Trophoblast cell (in vitro differentiated cells and primary cell): ENCODE data around the gene TRDN.

Experiments used
- DNase-seq, 2 donors: peaks; one replicate each; pipeline ENCODE4 v3.0.0-alpha.2; 2016
- H2AFZ ChIP-seq: 2 replicates; pipeline ENCODE4 v1.6.1; 2013; ENCODE audit warnings: low read length, moderate library complexity, mild to moderate bottlenecking; ENCODE audit not compliant: insufficient read depth, poor library complexity
- H2AK5ac ChIP-seq: 2 replicates; pipeline ENCODE4 v1.6.1; 2013; ENCODE audit warnings: mild to moderate bottlenecking, low read length
- H2BK120ac ChIP-seq: 2 replicates; pipeline ENCODE4 v1.6.1; 2013; ENCODE audit warnings: low read length, mild to moderate bottlenecking, moderate library complexity; ENCODE audit not compliant: insufficient read depth, poor library complexity
- H2BK12ac ChIP-seq: 2 replicates; pipeline ENCODE4 v1.6.1; 2013; ENCODE audit warnings: mild to moderate bottlenecking, low read length, moderate library complexity
- H2BK5ac ChIP-seq: 2 replicates; pipeline ENCODE4 v1.6.1; 2013; ENCODE audit warnings: low read length, low read depth, moderate library complexity, mild to moderate bottlenecking; ENCODE audit not compliant: poor library complexity
- H3K14ac ChIP-seq: 2 replicates; pipeline ENCODE4 v1.6.1; 2013; ENCODE audit warnings: mild to moderate bottlenecking, low read length
- H3K18ac ChIP-seq: 2 replicates; pipeline ENCODE4 v1.6.1; 2013; ENCODE audit warnings: mild to moderate bottlenecking, low read length
- H3K23ac ChIP-seq: 2 replicates; pipeline ENCODE4 v1.6.1; 2013; ENCODE audit warnings: low read length
- H3K27ac ChIP-seq: 2 replicates; pipeline ENCODE4 v1.5.1; 2013; ENCODE audit warnings: low read depth, mild to moderate bottlenecking, inconsistent platforms, low read length, moderate library complexity
- H3K27me3 ChIP-seq: 2 replicates; pipeline ENCODE4 v1.6.1; 2013; ENCODE audit warnings: inconsistent platforms, mild to moderate bottlenecking, low read length, moderate library complexity; ENCODE audit not compliant: insufficient read depth
- H3K36me3 ChIP-seq, 2 experiments: 1 replicate in 1 of 2; 2 replicates in 1 of 2; pipeline ENCODE4 v1.6.1; 2013; ENCODE audit warnings: low read length in 2 of 2, mild to moderate bottlenecking in 2 of 2, moderate library complexity in 1 of 2; ENCODE audit not compliant: insufficient read depth in 2 of 2, control insufficient read depth in 1 of 2
- H3K4ac ChIP-seq: 2 replicates; pipeline ENCODE4 v1.6.1; 2013; ENCODE audit warnings: low read depth, mild to moderate bottlenecking, low read length, moderate library complexity
- H3K4me1 ChIP-seq, 2 experiments: 1 replicate in 1 of 2; 2 replicates in 1 of 2; pipeline ENCODE4 v1.6.1; 2013; ENCODE audit warnings: low read length in 2 of 2, mild to moderate bottlenecking in 2 of 2, moderate library complexity in 1 of 2; ENCODE audit not compliant: insufficient read depth in 2 of 2, control insufficient read depth in 1 of 2
- H3K4me2 ChIP-seq: 2 replicates; pipeline ENCODE4 v1.6.1; 2013; ENCODE audit warnings: inconsistent platforms, mild to moderate bottlenecking, low read length, moderate library complexity
- H3K4me3 ChIP-seq: 2 replicates; pipeline ENCODE4 v1.5.1; 2013; ENCODE audit warnings: mild to moderate bottlenecking, low read depth, low read length, inconsistent platforms
- H3K79me1 ChIP-seq: one replicate; pipeline ENCODE4 v1.6.1; 2013; ENCODE audit warnings: low read length
- H3K79me2 ChIP-seq: 2 replicates; pipeline ENCODE4 v1.6.1; 2013; ENCODE audit warnings: low read length, mild to moderate bottlenecking; ENCODE audit not compliant: control insufficient read depth, insufficient read depth, poor library complexity
- H3K9ac ChIP-seq: 2 replicates; pipeline ENCODE4 v1.6.1; 2013; ENCODE audit warnings: mild to moderate bottlenecking, low read length
- H3K9me3 ChIP-seq: 2 replicates; pipeline ENCODE4 v1.6.1; 2013; ENCODE audit warnings: low read depth, mild to moderate bottlenecking, control low read depth, inconsistent platforms, low read length; ENCODE audit not compliant: insufficient read depth
- H4K12ac ChIP-seq: 2 replicates; pipeline ENCODE4 v1.6.1; 2013; ENCODE audit warnings: low read depth, mild to moderate bottlenecking, low read length, moderate library complexity
- H4K8ac ChIP-seq: 2 replicates; pipeline ENCODE4 v1.6.1; 2013; ENCODE audit warnings: low read depth, mild to moderate bottlenecking, low read length, moderate library complexity
- H4K91ac ChIP-seq: one replicate; pipeline ENCODE4 v1.6.1; 2013; ENCODE audit warnings: low read depth, mild to moderate bottlenecking, low read length, moderate library complexity
- WGBS: extraction: QIAGEN DNeasy Blood & Tissue Kit; methylation state at CpG from one replicate; pipeline ENCODE4 v1.1.7; 2013; ENCODE audit warnings: missing lambda C conversion rate; ENCODE audit not compliant: insufficient read length, insufficient coverage; ENCODE audit errors: extremely low coverage; 5-methylcytosine and 5-hydroxymethylcytosine counted together

TRDN gene

DNA sequence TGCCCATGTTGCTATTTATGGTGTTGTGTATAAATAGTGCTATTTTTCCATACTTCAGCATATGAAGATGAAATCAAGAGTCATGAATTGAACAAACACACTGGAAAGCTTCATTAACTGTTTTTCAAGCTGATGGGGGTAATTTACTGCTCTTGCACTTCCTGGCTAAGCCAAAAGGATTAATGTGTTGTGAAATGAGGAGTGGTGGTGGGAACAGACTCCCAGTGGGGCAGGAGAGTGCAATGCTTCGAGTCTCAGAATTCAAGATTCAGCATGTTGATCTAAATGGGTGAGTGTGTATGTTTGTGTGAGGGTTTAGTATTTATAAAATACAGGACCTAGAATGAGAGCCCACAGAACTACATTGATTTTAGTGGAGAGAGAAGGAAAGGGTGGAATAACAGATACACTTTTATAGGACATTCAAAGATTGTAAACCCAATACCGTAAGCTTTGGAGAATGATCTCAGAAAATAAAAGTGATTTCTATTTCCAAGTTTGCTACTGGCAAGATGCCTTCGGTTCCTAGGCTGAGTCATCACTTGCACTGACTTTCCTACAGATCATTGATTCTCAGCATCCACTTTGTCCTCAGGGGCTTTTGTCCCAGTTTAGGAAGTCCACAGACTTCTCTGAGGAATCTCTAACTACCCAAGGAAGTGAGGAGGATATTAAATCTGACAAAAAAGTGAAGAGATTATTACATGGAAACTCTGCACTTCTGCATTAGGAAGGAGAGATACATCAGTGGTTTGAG lies 303.6 kb downstream of the TRDN start:
- H3K79me2 ChIP-seq: no peaks in the 10 kb centered on the region
- no peak overlapping the region for H3K18ac ChIP-seq
- no peak overlapping the region for H3K14ac ChIP-seq
- WGBS: no CpG with 5 or more reads among the region's 3 CpGs
- no peak overlapping the region for H2AK5ac ChIP-seq
- no peak for DNase-seq
- no peak overlapping the region for H2BK120ac ChIP-seq
- no peak overlapping the region for H2BK5ac ChIP-seq
- no peaks in the 10 kb centered on the region for H3K4me1 ChIP-seq
- H3K4ac ChIP-seq: no peak overlapping the region
- H3K9me3 ChIP-seq: no peaks in the 10 kb centered on the region
- no peaks in the 10 kb centered on the region for H3K27me3 ChIP-seq
- H2BK12ac ChIP-seq: no peak overlapping the region
- no peak overlapping the region for H3K4me3 ChIP-seq
- no peak overlapping the region for H3K27ac ChIP-seq
- H3K36me3 ChIP-seq: no peaks in the 10 kb centered on the region
- no peak overlapping the region for H3K9ac ChIP-seq
- no peak overlapping the region for H4K91ac ChIP-seq
- no peak overlapping the region for H3K23ac ChIP-seq
- H4K12ac ChIP-seq: no peak overlapping the region
- no peak overlapping the region for H3K4me2 ChIP-seq
- H2AFZ ChIP-seq: no peak overlapping the region
- no peak overlapping the region for H4K8ac ChIP-seq
- H3K79me1 ChIP-seq: no peaks in the 10 kb centered on the region

DNA sequence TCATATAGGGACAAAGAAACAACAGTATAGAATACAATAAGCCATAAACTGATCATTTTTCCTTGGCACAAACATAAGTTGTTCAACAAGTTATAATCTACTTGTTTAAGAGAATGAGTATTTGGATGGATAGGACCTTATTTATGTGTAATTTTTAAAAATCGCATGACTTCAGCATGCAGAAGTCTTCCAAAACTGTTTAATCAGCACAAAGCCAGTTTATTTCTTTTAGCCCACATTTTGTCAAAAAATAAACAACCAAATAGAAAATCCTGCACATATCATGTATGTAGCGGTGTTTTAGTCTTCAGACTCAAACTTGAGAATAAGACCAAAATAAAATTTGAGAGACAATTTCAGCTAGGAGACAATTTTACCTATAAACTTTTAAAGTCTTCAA lies 304.7 kb downstream of the TRDN start:
- no peak overlapping the region for H4K12ac ChIP-seq
- H3K27me3 ChIP-seq: no peaks in the 10 kb centered on the region
- no CpG with 5 or more reads among the region's 2 CpGs for WGBS
- DNase-seq: no peak
- H2BK12ac ChIP-seq: no peak overlapping the region
- no peak overlapping the region for H4K8ac ChIP-seq
- H3K4me2 ChIP-seq: no peak overlapping the region
- no peak overlapping the region for H3K14ac ChIP-seq
- no peaks in the 10 kb centered on the region for H3K9me3 ChIP-seq
- H3K18ac ChIP-seq: no peak overlapping the region
- no peak overlapping the region for H4K91ac ChIP-seq
- no peaks in the 10 kb centered on the region for H3K4me1 ChIP-seq
- no peak overlapping the region for H2BK120ac ChIP-seq
- H3K4ac ChIP-seq: no peak overlapping the region
- no peaks in the 10 kb centered on the region for H3K36me3 ChIP-seq
- H3K27ac ChIP-seq: no peak overlapping the region
- H3K23ac ChIP-seq: no peak overlapping the region
- no peak overlapping the region for H3K4me3 ChIP-seq
- no peaks in the 10 kb centered on the region for H3K79me2 ChIP-seq
- H3K9ac ChIP-seq: no peak overlapping the region
- H3K79me1 ChIP-seq: no peaks in the 10 kb centered on the region
- no peak overlapping the region for H2AFZ ChIP-seq
- H2BK5ac ChIP-seq: no peak overlapping the region
- H2AK5ac ChIP-seq: no peak overlapping the region

DNA sequence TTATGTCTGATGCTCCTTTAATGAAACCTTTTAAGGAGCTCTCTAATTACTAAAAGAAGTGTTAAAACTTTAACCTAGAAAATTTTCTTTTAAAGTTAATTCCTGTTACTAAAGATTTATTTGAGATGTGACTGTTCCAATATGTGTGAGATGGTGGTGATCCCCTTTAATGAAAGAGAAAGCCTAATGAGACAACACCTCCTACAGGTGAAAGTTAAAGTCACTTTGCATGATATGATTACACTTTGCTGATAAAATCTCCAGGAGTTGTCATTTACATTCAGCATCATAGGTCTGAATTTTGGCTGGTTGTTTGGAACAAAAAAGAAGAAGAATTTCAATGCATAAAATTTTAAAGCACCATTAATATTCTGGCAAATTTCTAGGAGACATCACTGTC lies 307.4 kb downstream of the TRDN start:
- no peaks in the 10 kb centered on the region for H3K27me3 ChIP-seq
- H2BK12ac ChIP-seq: no peak overlapping the region
- no peak overlapping the region for H4K91ac ChIP-seq
- H3K4ac ChIP-seq: no peak overlapping the region
- H3K14ac ChIP-seq: no peak overlapping the region
- no peak overlapping the region for H2BK5ac ChIP-seq
- no peaks in the 10 kb centered on the region for H3K4me1 ChIP-seq
- no peak overlapping the region for H3K4me2 ChIP-seq
- no peaks in the 10 kb centered on the region for H3K79me2 ChIP-seq
- H4K8ac ChIP-seq: no peak overlapping the region
- no peak overlapping the region for H2AK5ac ChIP-seq
- DNase-seq: no peak
- H3K9me3 ChIP-seq: no peaks in the 10 kb centered on the region
- no peak overlapping the region for H3K4me3 ChIP-seq
- no peak overlapping the region for H3K9ac ChIP-seq
- no peaks in the 10 kb centered on the region for H3K79me1 ChIP-seq
- H3K36me3 ChIP-seq: no peaks in the 10 kb centered on the region
- no peak overlapping the region for H3K18ac ChIP-seq
- H2AFZ ChIP-seq: no peak overlapping the region
- H3K23ac ChIP-seq: no peak overlapping the region
- no peak overlapping the region for H4K12ac ChIP-seq
- no peak overlapping the region for H2BK120ac ChIP-seq
- no peak overlapping the region for H3K27ac ChIP-seq

DNA sequence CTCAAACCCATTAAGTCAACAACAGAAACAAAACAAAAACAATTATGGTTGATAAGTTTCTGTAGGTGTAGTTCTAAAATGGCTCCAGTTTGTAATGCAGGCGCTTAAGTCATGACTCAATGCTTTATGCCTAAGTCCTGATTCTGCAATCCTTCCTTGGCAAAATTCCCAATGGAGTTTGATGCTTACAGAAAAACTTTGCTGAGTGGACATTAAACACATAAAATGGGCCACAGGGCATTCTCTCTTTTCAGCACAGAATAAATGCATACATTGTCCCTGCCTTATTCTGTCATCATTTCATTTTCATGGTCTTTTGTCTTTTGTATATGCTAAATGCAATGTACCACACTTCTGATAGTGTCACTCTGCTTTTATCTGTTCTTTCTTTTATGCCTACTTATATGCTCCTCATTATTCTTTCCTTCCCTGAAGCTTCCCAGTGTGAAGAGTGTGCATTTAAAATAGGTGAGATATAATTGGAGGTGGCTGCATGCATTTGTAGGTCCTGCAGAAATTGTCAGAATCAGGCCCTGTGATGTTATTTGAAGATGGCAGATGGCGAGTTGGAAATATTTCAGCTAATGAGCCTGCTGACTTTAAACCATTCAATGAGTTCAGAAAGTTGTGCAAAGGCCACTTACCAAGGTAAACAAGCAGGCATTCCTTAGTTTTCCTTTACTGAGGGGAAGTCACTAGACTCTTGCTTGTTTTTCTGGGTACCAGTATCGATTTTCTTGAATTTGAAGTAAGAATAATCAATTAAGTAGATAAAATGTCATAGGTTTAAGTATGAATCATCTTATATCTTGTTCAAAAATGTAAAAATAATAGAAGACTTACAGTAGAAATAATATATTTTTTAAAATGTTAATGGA lies 313.1 kb downstream of the TRDN start:
- H3K23ac ChIP-seq: peak overlapping the region; percentile 49
- no peak overlapping the region for H2AK5ac ChIP-seq
- no peak overlapping the region for H3K18ac ChIP-seq
- no peak overlapping the region for H2AFZ ChIP-seq
- H3K79me2 ChIP-seq: no peaks in the 10 kb centered on the region
- no peak overlapping the region for H4K91ac ChIP-seq
- no CpG with 5 or more reads among the region's 3 CpGs for WGBS
- H3K4ac ChIP-seq: no peak overlapping the region
- no peak overlapping the region for H4K8ac ChIP-seq
- no peak overlapping the region for H3K4me3 ChIP-seq
- no peaks in the 10 kb centered on the region for H3K9me3 ChIP-seq
- no peak overlapping the region for H3K9ac ChIP-seq
- no peak overlapping the region for H3K27ac ChIP-seq
- no peak overlapping the region for H2BK5ac ChIP-seq
- H3K14ac ChIP-seq: no peak overlapping the region
- no peaks in the 10 kb centered on the region for H3K36me3 ChIP-seq
- no peaks in the 10 kb centered on the region for H3K79me1 ChIP-seq
- no peak overlapping the region for H2BK12ac ChIP-seq
- H2BK120ac ChIP-seq: no peak overlapping the region
- no peaks in the 10 kb centered on the region for H3K4me1 ChIP-seq
- peak in 1 of 2 donors; percentile 2 for DNase-seq
- no peak overlapping the region for H3K4me2 ChIP-seq
- no peaks in the 10 kb centered on the region for H3K27me3 ChIP-seq
- no peak overlapping the region for H4K12ac ChIP-seq
